IMR-90 (cell line): Measurements from ENCODE around the gene MACF1. TPM values are rescaled to one million over a fixed set of nuclear protein-coding genes. Genes with fewer than 3 reads are reported as not detected.

Experiments used
- ATAC-seq: fragments of 200-7000 bp; cut with Tn5 transposase; 2 replicates; pipeline ENCODE4 v1.9.1; 2020; ENCODE audit warnings: low read depth, mild to moderate bottlenecking, moderate library complexity
- BruUV-seq: library from RNA; stranded (reverse); fragments of 400-500 nt; replicated peaks from 2 replicates; lab custom pipeline; 2021; lab: Mats Ljungman, UMichigan
- CTCF ChIA-PET: fragments of 300-600 bp; formaldehyde crosslinking; extraction: SDS; loops from one replicate; lab custom pipeline; 2021; ENCODE audit warnings: antibody characterized with exemption; lab: Yijun Ruan, JAX
- POLR2A ChIA-PET: fragments of 300-600 bp; sonication (Branson Sonifier 250); formaldehyde crosslinking; loops from one replicate; lab custom pipeline; 2022; ENCODE audit warnings: antibody characterized with exemption; ENCODE audit not compliant: unreplicated experiment; lab: Charles Lee
- DNase-seq: peaks from one replicate; pipeline ENCODE4 v3.0.0; 2013
- H2AFZ ChIP-seq: replicated peaks from 2 replicates; pipeline ENCODE3; 2013; ENCODE audit warnings: low read length, mild to moderate bottlenecking; ENCODE audit not compliant: poor library complexity
- H2AK5ac ChIP-seq: 2 replicates; pipeline ENCODE4 v1.6.1; 2013; ENCODE audit warnings: low read depth, low read length, inconsistent platforms
- H2AK9ac ChIP-seq: replicated peaks from 2 replicates; pipeline ENCODE3; 2013; ENCODE audit warnings: mild to moderate bottlenecking, low read depth, low read length, moderate library complexity; ENCODE audit not compliant: poor library complexity
- H2BK120ac ChIP-seq: 2 replicates; pipeline ENCODE4 v1.6.1; 2013; ENCODE audit warnings: low read depth, low read length, inconsistent platforms
- H2BK15ac ChIP-seq: 3 replicates; pipeline ENCODE4 v1.6.1; 2013; ENCODE audit warnings: low read depth, low read length, inconsistent platforms
- H2BK20ac ChIP-seq: 2 replicates; pipeline ENCODE4 v1.6.1; 2013; ENCODE audit warnings: low read depth, mild to moderate bottlenecking, inconsistent platforms, low read length, moderate library complexity
- H2BK5ac ChIP-seq: 2 replicates; pipeline ENCODE4 v1.6.1; 2013; ENCODE audit warnings: mild to moderate bottlenecking, low read depth, low read length, inconsistent platforms; ENCODE audit not compliant: poor library complexity, severe bottlenecking
- H3K14ac ChIP-seq: replicated peaks from 2 replicates; pipeline ENCODE4 v1.6.1; 2013; ENCODE audit warnings: low read depth, low read length, inconsistent platforms
- H3K18ac ChIP-seq: 2 replicates; pipeline ENCODE4 v1.6.1; 2013; ENCODE audit warnings: low read depth, low read length, control low read depth
- H3K23ac ChIP-seq: 2 replicates; pipeline ENCODE4 v1.6.1; 2013; ENCODE audit warnings: low read depth, low read length, inconsistent platforms
- H3K27ac ChIP-seq: 2 replicates; pipeline ENCODE4 v1.5.1; 2013; ENCODE audit warnings: mild to moderate bottlenecking, control low read depth, low read length; ENCODE audit not compliant: insufficient read depth
- H3K27me3 ChIP-seq: 2 replicates; pipeline ENCODE4 v1.6.1; 2013; ENCODE audit warnings: low read length; ENCODE audit not compliant: control insufficient read depth, insufficient read depth
- H3K36me3 ChIP-seq: 2 replicates; pipeline ENCODE4 v1.6.1; 2013; ENCODE audit warnings: low read length, mixed read lengths; ENCODE audit not compliant: control insufficient read depth, insufficient read depth
- H3K4ac ChIP-seq: 2 replicates; pipeline ENCODE4 v1.6.1; 2013; ENCODE audit warnings: low read depth, low read length, inconsistent platforms
- H3K4me1 ChIP-seq: 2 replicates; pipeline ENCODE4 v1.6.1; 2013; ENCODE audit warnings: low read length, mixed read lengths; ENCODE audit not compliant: control insufficient read depth, insufficient read depth
- H3K4me2 ChIP-seq: 2 replicates; pipeline ENCODE4 v1.6.1; 2013; ENCODE audit warnings: low read depth, mild to moderate bottlenecking, control low read depth, low read length, moderate library complexity
- H3K4me3 ChIP-seq: 2 replicates; pipeline ENCODE4 v1.5.1; 2013; ENCODE audit warnings: low read depth, mild to moderate bottlenecking, control low read depth, low read length, moderate library complexity; ENCODE audit not compliant: insufficient read depth
- H3K56ac ChIP-seq: 2 replicates; pipeline ENCODE4 v1.6.1; 2013; ENCODE audit warnings: low read length, inconsistent platforms; ENCODE audit not compliant: insufficient read depth; ENCODE audit errors: extremely low read depth
- H3K79me1 ChIP-seq, 2 experiments: 2 replicates each; pipeline ENCODE4 v1.6.1; 2013; ENCODE audit warnings: low read length in 2 of 2, inconsistent platforms in 1 of 2, low read depth in 1 of 2
- H3K9ac ChIP-seq: 2 replicates; pipeline ENCODE4 v1.6.1; 2013; ENCODE audit warnings: low read depth, low read length, control low read depth
- H3K9me1 ChIP-seq: 2 replicates; pipeline ENCODE4 v1.6.1; 2013; ENCODE audit warnings: low read length, inconsistent platforms; ENCODE audit not compliant: insufficient read depth
- H3K9me3 ChIP-seq: 2 replicates; pipeline ENCODE4 v1.6.1; 2013; ENCODE audit warnings: low read length; ENCODE audit not compliant: control insufficient read depth, insufficient read depth
- H4K20me1 ChIP-seq: 2 replicates; pipeline ENCODE4 v1.6.1; 2013; ENCODE audit warnings: low read length, inconsistent platforms; ENCODE audit not compliant: insufficient read depth
- H4K5ac ChIP-seq: 2 replicates; pipeline ENCODE4 v1.6.1; 2013; ENCODE audit warnings: mild to moderate bottlenecking, low read depth, low read length, control low read depth
- H4K8ac ChIP-seq, 2 experiments: 2 replicates each; pipeline ENCODE4 v1.6.1; 2013; ENCODE audit warnings: low read depth in 2 of 2, low read length in 2 of 2, control low read depth in 1 of 2, inconsistent platforms in 1 of 2
- H4K91ac ChIP-seq: 2 replicates; pipeline ENCODE4 v1.6.1; 2013; ENCODE audit warnings: low read depth, low read length, inconsistent platforms; ENCODE audit not compliant: insufficient read depth
- BHLHE40 ChIP-seq: fragments of 150-350 bp; IDR thresholded peaks from 2 replicates; pipeline ENCODE4 v1.6.1; 2016; ENCODE audit warnings: mild to moderate bottlenecking, low read depth, low read length
- CHD1 ChIP-seq: IDR thresholded peaks from 2 replicates; pipeline ENCODE4 v1.6.1; 2012; ENCODE audit warnings: low read depth, low read length, improper control_type of control experiment
- FOS ChIP-seq: fragments of 150-350 bp; IDR thresholded peaks from 2 replicates; pipeline ENCODE4 v1.6.1; 2016; ENCODE audit warnings: low read depth, low read length
- MAFK ChIP-seq: IDR thresholded peaks from 2 replicates; pipeline ENCODE4 v1.6.1; 2012; ENCODE audit warnings: low read depth, low read length, improper control_type of control experiment
- NFE2L2 ChIP-seq: fragments of 150-350 bp; IDR thresholded peaks from 2 replicates; pipeline ENCODE4 v1.6.1; 2016; ENCODE audit warnings: low read depth, mild to moderate bottlenecking, low read length
- POLR2A ChIP-seq: IDR thresholded peaks from 2 replicates; pipeline ENCODE4 v1.6.1; 2012; ENCODE audit warnings: mild to moderate bottlenecking, low read depth, low read length
- RAD21 ChIP-seq: IDR thresholded peaks from 2 replicates; pipeline ENCODE4 v1.6.1; 2012; ENCODE audit warnings: low read length, improper control_type of control experiment
- RFX5 ChIP-seq: IDR thresholded peaks from 2 replicates; pipeline ENCODE4 v1.8.0; 2012; ENCODE audit warnings: low read depth, mild to moderate bottlenecking, low read length, moderate library complexity
- SMC3 ChIP-seq: fragments of 150-350 bp; IDR thresholded peaks from 2 replicates; pipeline ENCODE4 v1.6.1; 2016; ENCODE audit warnings: low read depth, mild to moderate bottlenecking, antibody characterized with exemption, low read length, moderate library complexity
- WGBS, 2 experiments: methylation state at CpG; one replicate each; pipeline versions ENCODE4 v1.1.5 to v1.1.7; 2013; ENCODE audit warnings: missing lambda C conversion rate in 2 of 2; ENCODE audit not compliant: insufficient read length in 1 of 2; ENCODE audit errors: extremely low coverage in 2 of 2; 5-methylcytosine and 5-hydroxymethylcytosine counted together
- dilution Hi-C: fragments of 300-500 bp; cut with HindIII; formaldehyde crosslinking; loops from one replicate; pipeline ENCODE4 v1.14.3; 2018; ENCODE audit warnings: low sequenced_read_pairs; ENCODE audit not compliant: unreplicated experiment
- in situ Hi-C: fragments of 300-500 bp; cut with MboI; formaldehyde crosslinking; loops from 3 replicates; pipeline ENCODE4 v1.14.3; 2019; ENCODE audit warnings: low sequenced_read_pairs, inconsistent platforms, mixed read lengths
- intact Hi-C: fragments of 100-400 bp; cut with micrococcal nuclease; formaldehyde crosslinking; loops from 2 replicates; pipeline ENCODE4 v1.10.0; 2022
- polyA plus RNA-seq, 3 experiments: library from polyadenylated mRNA; depleted of rRNA; stranded (reverse); fragments of >200 nt; gene quantifications; 2 replicates each; pipeline ENCODE4 v1.2.3, GENCODE V29; 2012; ENCODE audit warnings: low replicate concordance in 1 of 3
- total RNA-seq: library from RNA; depleted of rRNA; stranded (reverse); fragments of >200 nt; gene quantifications from 2 replicates; pipeline ENCODE4 v1.2.3, GENCODE V29; 2012
- TF ChIP-seq, protein P1 (sequence below): fragments of 150-350 bp; IDR thresholded peaks from 2 replicates; pipeline ENCODE4 v1.6.1; 2017; ENCODE audit warnings: mild to moderate bottlenecking, antibody characterized with exemption, low read length, low read depth
- TF ChIP-seq, protein P2 (sequence below): fragments of 150-350 bp; IDR thresholded peaks from 2 replicates; pipeline ENCODE4 v1.6.1; 2016; ENCODE audit warnings: low read depth, mild to moderate bottlenecking, low read length, moderate library complexity, borderline replicate concordance
- TF ChIP-seq, protein P3 (sequence below): conservative IDR thresholded peaks from 2 replicates; pipeline ENCODE4 v1.5.1; 2012; ENCODE audit warnings: mild to moderate bottlenecking, low read depth, low read length, improper control_type of control experiment

MACF1 gene
- total and polyA plus RNA-seq, 2 of the 4 experiments (the other 2 are of a cell fraction) = 67.6 to 369 TPM

DNA sequence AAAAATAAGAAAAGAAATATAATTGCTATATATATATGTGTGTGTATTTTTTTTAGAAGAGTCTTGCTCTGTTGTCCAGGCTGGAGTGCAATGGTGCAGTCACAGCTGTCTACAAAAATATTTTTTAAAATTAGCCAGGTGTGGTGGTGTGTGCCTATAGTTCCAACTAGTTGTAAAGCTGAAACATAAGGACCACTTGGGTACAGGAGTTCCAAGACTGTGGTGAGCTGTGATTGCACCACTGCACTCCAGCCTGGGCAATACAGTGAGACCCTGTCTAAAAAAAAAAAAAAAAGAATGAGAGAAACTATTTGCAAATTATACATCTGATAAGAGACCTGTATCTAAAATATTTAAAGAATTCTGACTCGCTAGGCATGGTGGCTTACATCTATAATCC, 328.9 kb downstream of the MACF1 start:
- H3K56ac ChIP-seq = no peak overlapping the region
- BruUV-seq = no TSS peak
- no peaks in the 10 kb centered on the region; a peak in 1 of 4 replicates for H3K79me1 ChIP-seq
- no peak overlapping the region for H2BK5ac ChIP-seq
- in situ Hi-C loops (loop anchor here (25.0 kb wide), 1 partner anchor 671 kb away; the partner anchor contains the start of genes MYCBP and RRAGC), intact Hi-C loops (no loop called here), dilution Hi-C loops (no loop called here)
- no peak overlapping the region for H4K5ac ChIP-seq
- CTCF ChIA-PET = no interaction called here
- H2BK15ac ChIP-seq = no peak overlapping the region
- H4K91ac ChIP-seq = no peak overlapping the region
- H3K4me3 ChIP-seq = no peak overlapping the region
- no peak overlapping the region for H2AK9ac ChIP-seq
- peaks cover 17% of the 10 kb centered on the region for H3K36me3 ChIP-seq
- no peak overlapping the region for H3K23ac ChIP-seq
- no peak overlapping the region for H3K4ac ChIP-seq
- H2BK120ac ChIP-seq = no peak overlapping the region
- H3K4me1 ChIP-seq = no peaks in the 10 kb centered on the region
- TF ChIP-seq RFX5 = no peak
- TF ChIP-seq BHLHE40 = no peak
- TF ChIP-seq, protein P1, sequence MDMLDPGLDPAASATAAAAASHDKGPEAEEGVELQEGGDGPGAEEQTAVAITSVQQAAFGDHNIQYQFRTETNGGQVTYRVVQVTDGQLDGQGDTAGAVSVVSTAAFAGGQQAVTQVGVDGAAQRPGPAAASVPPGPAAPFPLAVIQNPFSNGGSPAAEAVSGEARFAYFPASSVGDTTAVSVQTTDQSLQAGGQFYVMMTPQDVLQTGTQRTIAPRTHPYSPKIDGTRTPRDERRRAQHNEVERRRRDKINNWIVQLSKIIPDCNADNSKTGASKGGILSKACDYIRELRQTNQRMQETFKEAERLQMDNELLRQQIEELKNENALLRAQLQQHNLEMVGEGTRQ = no peak
- no peak for TF ChIP-seq RAD21
- no peak for TF ChIP-seq SMC3
- TF ChIP-seq NFE2L2 = no peak
- TF ChIP-seq, protein P2, sequence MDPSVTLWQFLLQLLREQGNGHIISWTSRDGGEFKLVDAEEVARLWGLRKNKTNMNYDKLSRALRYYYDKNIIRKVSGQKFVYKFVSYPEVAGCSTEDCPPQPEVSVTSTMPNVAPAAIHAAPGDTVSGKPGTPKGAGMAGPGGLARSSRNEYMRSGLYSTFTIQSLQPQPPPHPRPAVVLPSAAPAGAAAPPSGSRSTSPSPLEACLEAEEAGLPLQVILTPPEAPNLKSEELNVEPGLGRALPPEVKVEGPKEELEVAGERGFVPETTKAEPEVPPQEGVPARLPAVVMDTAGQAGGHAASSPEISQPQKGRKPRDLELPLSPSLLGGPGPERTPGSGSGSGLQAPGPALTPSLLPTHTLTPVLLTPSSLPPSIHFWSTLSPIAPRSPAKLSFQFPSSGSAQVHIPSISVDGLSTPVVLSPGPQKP = no peak
- TF ChIP-seq CHD1 = no peak
- no peak for TF ChIP-seq FOS
- TF ChIP-seq, protein P3, sequence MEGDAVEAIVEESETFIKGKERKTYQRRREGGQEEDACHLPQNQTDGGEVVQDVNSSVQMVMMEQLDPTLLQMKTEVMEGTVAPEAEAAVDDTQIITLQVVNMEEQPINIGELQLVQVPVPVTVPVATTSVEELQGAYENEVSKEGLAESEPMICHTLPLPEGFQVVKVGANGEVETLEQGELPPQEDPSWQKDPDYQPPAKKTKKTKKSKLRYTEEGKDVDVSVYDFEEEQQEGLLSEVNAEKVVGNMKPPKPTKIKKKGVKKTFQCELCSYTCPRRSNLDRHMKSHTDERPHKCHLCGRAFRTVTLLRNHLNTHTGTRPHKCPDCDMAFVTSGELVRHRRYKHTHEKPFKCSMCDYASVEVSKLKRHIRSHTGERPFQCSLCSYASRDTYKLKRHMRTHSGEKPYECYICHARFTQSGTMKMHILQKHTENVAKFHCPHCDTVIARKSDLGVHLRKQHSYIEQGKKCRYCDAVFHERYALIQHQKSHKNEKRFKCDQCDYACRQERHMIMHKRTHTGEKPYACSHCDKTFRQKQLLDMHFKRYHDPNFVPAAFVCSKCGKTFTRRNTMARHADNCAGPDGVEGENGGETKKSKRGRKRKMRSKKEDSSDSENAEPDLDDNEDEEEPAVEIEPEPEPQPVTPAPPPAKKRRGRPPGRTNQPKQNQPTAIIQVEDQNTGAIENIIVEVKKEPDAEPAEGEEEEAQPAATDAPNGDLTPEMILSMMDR = no peak
- no peak for TF ChIP-seq MAFK
- no peak for TF ChIP-seq POLR2A
- no peak overlapping the region for H3K4me2 ChIP-seq
- no peak overlapping the region for H3K27ac ChIP-seq
- H4K8ac ChIP-seq = no peak overlapping the region
- no peak overlapping the region for H3K18ac ChIP-seq
- no peaks in the 10 kb centered on the region for H3K9me1 ChIP-seq
- H2BK20ac ChIP-seq = no peak overlapping the region
- H2AFZ ChIP-seq = no peak overlapping the region
- no peaks in the 10 kb centered on the region for H3K9me3 ChIP-seq
- DNase-seq (no peak), ATAC-seq (no peak)
- H2AK5ac ChIP-seq = no peak overlapping the region
- H4K20me1 ChIP-seq = no peaks in the 10 kb centered on the region
- H3K9ac ChIP-seq = no peak overlapping the region
- H3K14ac ChIP-seq = no peak overlapping the region
- WGBS, 2 experiments = no CpG with 5 or more reads among the region's 1 CpG
- POLR2A ChIA-PET = no interaction called here
- no peaks in the 10 kb centered on the region for H3K27me3 ChIP-seq
